Effector memory CD4-positive, alpha-beta T cell (primary cell): ENCODE results near the gene GALNT2.

Experiments used
- DNase-seq, 3 donors: peaks; one replicate each; pipeline ENCODE4 v3.0.0-alpha.2; 2020
- H3K27ac ChIP-seq: 2 replicates; pipeline ENCODE4 v1.7.0; 2013; ENCODE audit warnings: mild to moderate bottlenecking, low read length, moderate library complexity; ENCODE audit not compliant: insufficient read depth, poor library complexity, severe bottlenecking
- H3K27me3 ChIP-seq: replicated peaks from 2 replicates; pipeline ENCODE4 v1.7.0; 2013; ENCODE audit warnings: mild to moderate bottlenecking, low read length; ENCODE audit not compliant: insufficient read depth, control insufficient read depth, poor library complexity, severe bottlenecking
- H3K36me3 ChIP-seq: 2 replicates; pipeline ENCODE4 v1.7.0; 2013; ENCODE audit warnings: mild to moderate bottlenecking, low read length, moderate library complexity; ENCODE audit not compliant: control insufficient read depth, insufficient read depth
- H3K4me1 ChIP-seq: 2 replicates; pipeline ENCODE4 v1.7.0; 2013; ENCODE audit warnings: low read length, mild to moderate bottlenecking; ENCODE audit not compliant: control insufficient read depth, insufficient read depth, poor library complexity, severe bottlenecking
- H3K4me3 ChIP-seq: 2 replicates; pipeline ENCODE4 v1.7.0; 2013; ENCODE audit warnings: low read length, low read depth, mild to moderate bottlenecking; ENCODE audit not compliant: insufficient read depth, poor library complexity, severe bottlenecking
- H3K9me3 ChIP-seq: 2 replicates; pipeline ENCODE4 v1.7.0; 2013; ENCODE audit warnings: mild to moderate bottlenecking, low read length, moderate library complexity; ENCODE audit not compliant: control insufficient read depth

Gene GALNT2

GRCh38 chr1:230159580-230159979 lies 92.5 kb downstream of the GALNT2 start:
- no peaks in the 10 kb centered on the region for H3K36me3 ChIP-seq
- no peaks in the 10 kb centered on the region for H3K4me1 ChIP-seq
- no peak overlapping the region for H3K27ac ChIP-seq
- no peak overlapping the region for H3K4me3 ChIP-seq
- DNase-seq: no peak
- H3K9me3 ChIP-seq: no peaks in the 10 kb centered on the region
- H3K27me3 ChIP-seq: no peaks in the 10 kb centered on the region

DNA sequence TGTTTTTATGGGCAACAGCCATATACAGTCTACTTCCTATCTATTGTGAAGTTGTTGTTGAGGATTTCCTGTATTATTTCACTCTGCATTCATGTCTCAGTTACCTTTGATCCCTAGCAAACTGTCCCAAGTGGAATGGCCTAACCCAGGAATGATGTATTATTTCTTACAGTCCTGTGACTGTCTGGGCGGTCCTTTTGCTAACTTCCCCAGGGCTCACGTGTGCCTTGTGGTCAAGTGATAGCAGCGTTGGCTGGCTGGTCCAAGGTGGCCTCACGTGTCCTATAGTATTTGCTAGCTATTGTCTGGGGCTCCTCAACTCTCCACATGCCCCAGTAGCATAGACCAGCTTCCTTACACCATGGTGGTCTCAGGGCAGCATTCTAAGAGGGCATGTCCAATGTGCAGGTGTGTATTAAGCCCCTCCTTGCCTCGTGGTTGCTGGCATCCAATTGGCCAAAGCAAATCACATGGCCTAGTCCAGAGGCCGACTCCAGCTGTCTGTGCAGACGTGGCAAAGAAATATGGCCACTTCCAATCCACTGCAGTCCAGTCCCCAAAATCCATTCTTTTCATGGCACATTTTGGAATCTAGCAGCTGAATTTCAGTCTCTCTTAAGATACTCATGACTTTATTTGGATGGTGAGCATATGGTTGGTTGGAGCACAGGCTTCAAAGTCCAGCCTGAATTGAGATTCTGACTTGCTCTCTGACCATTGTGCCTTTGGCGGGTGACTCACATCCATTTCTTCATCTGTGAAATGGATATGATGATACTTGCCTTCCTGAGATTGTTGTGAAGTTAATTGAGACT lies 94.1 kb downstream of the GALNT2 start:
- Histone ChIP-seq H3K27me3 (no peaks in the 10 kb centered on the region), H3K4me3 (no peak overlapping the region), H3K27ac (no peak overlapping the region), H3K9me3 (no peaks in the 10 kb centered on the region), H3K4me1 (no peaks in the 10 kb centered on the region), H3K36me3 (no peaks in the 10 kb centered on the region)
- no peak for DNase-seq

GRCh38 chr1:230163205-230163604 lies 96.2 kb downstream of the GALNT2 start:
- Histone ChIP-seq H3K4me3 (no peak overlapping the region), H3K9me3 (no peaks in the 10 kb centered on the region), H3K36me3 (no peaks in the 10 kb centered on the region), H3K27ac (no peak overlapping the region), H3K27me3 (no peaks in the 10 kb centered on the region), H3K4me1 (no peaks in the 10 kb centered on the region)
- DNase-seq: no peak

- Histone ChIP-seq H3K4me3 (no peak overlapping the region), H3K4me1 (no peaks in the 10 kb centered on the region), H3K27me3 (no peaks in the 10 kb centered on the region), H3K36me3 (no peaks in the 10 kb centered on the region), H3K9me3 (no peaks in the 10 kb centered on the region), H3K27ac (no peak overlapping the region)
- no peak for DNase-seq
Measured at GRCh38 chr1:230163719-230164118, 96.7 kb downstream of the GALNT2 start.

- no peak for DNase-seq
- Histone ChIP-seq H3K9me3 (no peaks in the 10 kb centered on the region), H3K4me3 (no peak overlapping the region), H3K36me3 (no peaks in the 10 kb centered on the region), H3K27ac (no peak overlapping the region), H3K27me3 (no peaks in the 10 kb centered on the region), H3K4me1 (no peaks in the 10 kb centered on the region)
Measured at GRCh38 chr1:230165536-230165935, 98.5 kb downstream of the GALNT2 start.

GRCh38 chr1:230166366-230167132 lies 99.5 kb downstream of the GALNT2 start:
- H3K27me3 ChIP-seq: no peaks in the 10 kb centered on the region
- no peak for DNase-seq
- no peaks in the 10 kb centered on the region for H3K4me1 ChIP-seq
- no peaks in the 10 kb centered on the region for H3K9me3 ChIP-seq
- H3K4me3 ChIP-seq: no peak overlapping the region
- H3K27ac ChIP-seq: no peak overlapping the region
- no peaks in the 10 kb centered on the region for H3K36me3 ChIP-seq

DNA sequence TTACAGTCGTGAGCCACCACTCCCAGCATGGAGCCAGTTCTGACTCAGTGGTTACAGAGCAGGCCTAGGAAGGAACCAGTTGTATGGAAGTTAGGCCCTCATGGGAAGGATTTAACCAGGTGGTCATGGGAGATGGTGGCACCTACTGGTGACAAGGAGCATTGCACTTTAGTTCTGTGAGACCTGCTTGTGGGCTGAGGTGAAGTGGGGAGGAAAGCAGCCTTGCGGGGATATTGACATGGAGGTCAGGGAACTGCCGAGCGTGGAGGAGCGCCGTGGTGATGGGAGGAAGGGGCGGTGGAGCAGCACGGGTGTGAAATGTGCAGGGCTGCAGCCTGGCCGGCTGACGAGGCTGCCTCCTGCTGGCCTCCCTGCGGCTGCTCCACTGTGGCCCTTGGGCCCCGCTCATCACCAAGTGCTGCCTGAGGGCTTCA lies 100.4 kb downstream of the GALNT2 start:
- peak in 2 of 3 donors; percentile 5 to 6 for DNase-seq
- Histone ChIP-seq H3K4me3 (no peak overlapping the region), H3K27me3 (no peaks in the 10 kb centered on the region), H3K4me1 (no peaks in the 10 kb centered on the region), H3K9me3 (no peaks in the 10 kb centered on the region), H3K27ac (no peak overlapping the region), H3K36me3 (no peaks in the 10 kb centered on the region)

DNA sequence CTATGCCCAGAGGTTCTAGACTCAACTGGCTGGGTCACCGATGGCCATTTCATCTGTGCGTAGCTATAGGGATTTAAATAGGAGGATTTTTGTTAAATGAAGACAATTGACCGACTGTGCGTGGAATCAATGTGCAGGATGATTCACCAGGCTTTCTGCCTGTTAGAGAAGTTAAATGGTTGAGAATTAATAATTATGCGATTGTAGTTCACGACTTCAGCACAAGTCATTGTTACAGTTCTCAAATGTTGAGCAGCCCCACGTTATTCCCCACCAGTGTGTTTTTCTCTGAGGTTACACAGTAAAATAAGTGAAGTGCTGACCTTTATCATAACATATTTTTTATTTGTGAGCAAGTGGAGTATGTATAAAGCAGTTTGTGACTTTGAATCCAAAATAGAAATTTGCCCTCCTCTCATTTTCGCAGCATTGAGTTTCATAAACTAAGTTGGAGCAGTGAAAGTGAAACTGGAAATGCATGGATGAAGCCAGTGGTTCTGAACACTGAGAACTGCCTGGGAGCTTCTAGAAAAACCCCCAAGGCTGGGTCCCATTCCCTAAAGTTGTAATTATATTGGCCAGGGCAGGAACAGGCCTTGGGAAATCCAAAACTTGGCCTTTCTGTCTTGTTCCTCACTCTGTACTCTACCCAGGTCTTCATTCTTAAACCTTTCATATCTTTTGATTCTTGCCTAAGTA lies 102.6 kb downstream of the GALNT2 start:
- Histone ChIP-seq H3K4me3 (no peak overlapping the region), H3K4me1 (no peaks in the 10 kb centered on the region), H3K27ac (no peak overlapping the region), H3K36me3 (no peaks in the 10 kb centered on the region), H3K9me3 (no peaks in the 10 kb centered on the region), H3K27me3 (no peaks in the 10 kb centered on the region)
- no peak for DNase-seq

DNA sequence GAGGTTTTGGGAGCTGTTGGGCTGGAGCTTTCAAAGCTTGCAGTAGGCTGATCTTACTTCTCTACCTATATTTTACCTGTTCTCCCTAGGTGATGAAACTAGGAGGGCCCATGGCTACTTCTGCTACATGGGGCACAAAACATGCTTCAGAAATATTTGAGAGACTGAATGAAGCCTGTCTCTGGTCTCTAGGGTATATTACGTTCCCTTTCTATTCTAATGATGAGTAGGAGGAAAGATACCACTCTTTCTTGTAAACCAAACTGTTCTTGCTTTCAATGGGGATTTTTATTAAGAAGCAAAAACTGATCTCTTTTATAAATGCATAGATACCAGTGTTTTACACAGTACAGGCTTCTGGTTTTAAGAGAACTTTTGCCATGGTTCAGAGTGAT lies 103.1 kb downstream of the GALNT2 start:
- no peaks in the 10 kb centered on the region for H3K9me3 ChIP-seq
- no peak overlapping the region for H3K27ac ChIP-seq
- DNase-seq: no peak
- H3K36me3 ChIP-seq: no peaks in the 10 kb centered on the region
- no peaks in the 10 kb centered on the region for H3K4me1 ChIP-seq
- H3K4me3 ChIP-seq: no peak overlapping the region
- H3K27me3 ChIP-seq: no peaks in the 10 kb centered on the region

DNA sequence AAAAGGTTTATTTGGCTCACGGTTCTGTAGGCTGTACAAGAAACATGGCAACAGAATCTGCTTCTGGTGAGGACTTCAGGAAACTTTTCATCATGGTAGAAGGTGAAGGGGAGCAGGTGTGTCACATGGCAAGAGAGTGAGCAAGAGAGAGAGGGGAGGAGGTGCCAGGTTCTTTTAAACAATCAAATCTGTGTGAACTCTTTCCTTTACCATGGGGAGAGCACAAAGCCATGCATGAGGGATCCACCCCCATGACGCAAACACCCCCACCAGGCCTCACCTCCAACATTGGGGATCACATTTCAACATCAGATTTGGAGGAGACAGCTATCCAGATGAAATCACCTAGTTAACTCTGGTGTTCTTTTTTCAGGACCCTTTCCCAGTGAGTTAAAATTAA lies 103.6 kb downstream of the GALNT2 start:
- H3K27ac ChIP-seq: no peak overlapping the region
- H3K27me3 ChIP-seq: no peaks in the 10 kb centered on the region
- H3K4me1 ChIP-seq: no peaks in the 10 kb centered on the region
- no peaks in the 10 kb centered on the region for H3K9me3 ChIP-seq
- H3K4me3 ChIP-seq: no peak overlapping the region
- no peak for DNase-seq
- H3K36me3 ChIP-seq: no peaks in the 10 kb centered on the region
